ENCODE results near the gene CYP2A6.
"Not testable (repeated sequence)": the region's sequence is repeated elsewhere in the genome, so short reads cannot be mapped to it uniquely, and the experiment has no call there.

CYP2A6 gene, protein sequence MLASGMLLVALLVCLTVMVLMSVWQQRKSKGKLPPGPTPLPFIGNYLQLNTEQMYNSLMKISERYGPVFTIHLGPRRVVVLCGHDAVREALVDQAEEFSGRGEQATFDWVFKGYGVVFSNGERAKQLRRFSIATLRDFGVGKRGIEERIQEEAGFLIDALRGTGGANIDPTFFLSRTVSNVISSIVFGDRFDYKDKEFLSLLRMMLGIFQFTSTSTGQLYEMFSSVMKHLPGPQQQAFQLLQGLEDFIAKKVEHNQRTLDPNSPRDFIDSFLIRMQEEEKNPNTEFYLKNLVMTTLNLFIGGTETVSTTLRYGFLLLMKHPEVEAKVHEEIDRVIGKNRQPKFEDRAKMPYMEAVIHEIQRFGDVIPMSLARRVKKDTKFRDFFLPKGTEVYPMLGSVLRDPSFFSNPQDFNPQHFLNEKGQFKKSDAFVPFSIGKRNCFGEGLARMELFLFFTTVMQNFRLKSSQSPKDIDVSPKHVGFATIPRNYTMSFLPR

DNA sequence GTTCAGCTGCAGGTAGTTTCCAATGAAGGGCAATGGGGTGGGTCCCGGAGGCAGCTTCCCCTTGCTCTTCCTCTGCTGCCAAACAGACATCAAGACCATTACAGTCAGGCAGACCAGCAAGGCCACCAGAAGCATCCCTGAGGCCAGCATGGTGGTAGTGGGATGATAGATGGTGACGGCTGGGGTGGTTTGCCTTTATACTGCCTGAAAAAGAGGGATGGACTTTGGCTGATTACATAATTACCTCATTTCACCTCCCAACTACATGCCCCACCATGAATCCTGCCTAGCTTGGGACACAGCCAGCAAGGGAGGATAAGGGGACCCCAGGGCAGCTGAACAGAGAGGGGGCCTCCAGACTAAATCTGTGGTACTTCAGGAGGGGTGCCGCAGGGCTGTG lies at the start of gene CYP2A6:
Gene CYP2A6, minus strand, starts transcription at position 171 of the 400 bp plus-strand sequence. Its CDS starts 21 bp downstream, at position 150.
- not testable (repeated sequence) for DNase-seq

DNA sequence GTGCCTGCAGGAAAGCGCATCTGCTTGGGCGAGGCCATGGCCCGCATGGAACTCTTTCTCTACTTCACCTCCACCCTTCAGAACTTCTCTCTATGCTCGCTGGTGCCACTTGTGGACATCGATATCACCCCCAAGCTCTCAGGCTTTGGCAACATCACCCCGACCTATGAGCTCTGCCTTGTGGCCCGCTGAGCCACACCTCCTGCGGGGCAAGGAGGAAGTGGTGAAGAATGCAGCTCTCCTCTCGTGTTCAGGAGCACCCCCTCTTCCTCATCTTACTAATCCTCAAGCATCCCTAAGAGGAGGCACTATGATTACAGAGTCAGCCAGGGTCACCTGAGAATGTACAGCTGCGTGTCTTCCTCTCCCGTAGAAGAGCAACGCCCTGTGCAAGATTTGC lies 49.7 kb upstream of the CYP2A6 start:
- not testable (repeated sequence) for DNase-seq

GRCh38 chr19:40896843-40897789 lies 46.9 kb upstream of the CYP2A6 start:
- DNase-seq: not testable (repeated sequence)

DNA sequence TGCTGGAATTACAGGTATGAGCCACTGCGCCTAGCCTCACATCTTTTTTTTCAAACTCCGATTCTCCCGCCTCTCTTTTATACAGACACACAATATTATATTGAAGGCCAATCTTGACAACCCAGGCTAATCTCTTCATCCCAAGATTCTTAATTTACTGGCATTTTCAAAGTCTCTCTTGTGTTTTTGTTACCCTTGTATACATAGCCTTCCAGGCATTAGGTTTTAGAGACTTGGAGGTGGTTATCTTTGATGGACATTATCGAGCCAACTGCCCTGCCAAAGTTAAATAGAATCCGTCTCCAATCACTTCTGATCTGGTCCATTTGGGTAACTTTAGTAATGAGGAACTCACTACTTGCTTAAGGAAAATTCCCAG lies 46.2 kb upstream of the CYP2A6 start:
- no peak for DNase-seq

- no peak for DNase-seq
These were observed 42.9 kb upstream of the CYP2A6 start for GRCh38 chr19:40893112-40893511.

GRCh38 chr19:40889366-40889765 lies 39.1 kb upstream of the CYP2A6 start:
- DNase-seq: no peak

DNA sequence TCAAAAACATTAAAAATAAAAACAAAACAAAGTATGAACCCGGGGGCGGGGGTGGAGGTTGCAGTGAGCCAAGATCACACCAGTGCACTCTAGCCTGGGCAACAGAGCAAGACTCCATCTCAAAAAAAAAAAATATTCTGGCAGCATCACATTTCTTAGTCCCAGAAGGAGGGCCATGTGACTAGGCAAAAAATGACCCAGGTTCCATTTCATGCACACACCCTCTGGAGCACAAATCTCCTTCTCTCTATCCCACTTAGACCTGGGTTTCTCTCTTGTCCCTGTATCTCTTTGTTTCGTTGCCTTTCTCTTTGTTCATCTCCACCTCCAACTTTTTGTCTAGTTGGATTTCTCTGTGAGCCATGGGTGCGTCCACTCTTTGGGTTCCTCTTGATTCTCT lies 37.9 kb upstream of the CYP2A6 start:
- DNase-seq: no peak

GRCh38 chr19:40884187-40884931 lies 34.1 kb upstream of the CYP2A6 start:
- DNase-seq: not testable (repeated sequence)

- DNase-seq: not testable (repeated sequence)
These were observed 31.8 kb upstream of the CYP2A6 start, which contains the start of gene CYP2A7 for GRCh38 chr19:40882062-40882461. CYP2A7 (minus strand) TSS chr19:40882231; CDS start chr19:40882210, 21 bp downstream.

- DNase-seq: not testable (repeated sequence)
These were observed 29.1 kb upstream of the CYP2A6 start for GRCh38 chr19:40879349-40879748.

GRCh38 chr19:40875526-40875951 lies 25.3 kb upstream of the CYP2A6 start:
- DNase-seq: not testable (repeated sequence)

- not testable (repeated sequence) for DNase-seq
These were observed 24.6 kb upstream of the CYP2A6 start for GRCh38 chr19:40874874-40875273.

GRCh38 chr19:40873873-40874272 lies 23.6 kb upstream of the CYP2A6 start:
- not testable (repeated sequence) for DNase-seq

DNA sequence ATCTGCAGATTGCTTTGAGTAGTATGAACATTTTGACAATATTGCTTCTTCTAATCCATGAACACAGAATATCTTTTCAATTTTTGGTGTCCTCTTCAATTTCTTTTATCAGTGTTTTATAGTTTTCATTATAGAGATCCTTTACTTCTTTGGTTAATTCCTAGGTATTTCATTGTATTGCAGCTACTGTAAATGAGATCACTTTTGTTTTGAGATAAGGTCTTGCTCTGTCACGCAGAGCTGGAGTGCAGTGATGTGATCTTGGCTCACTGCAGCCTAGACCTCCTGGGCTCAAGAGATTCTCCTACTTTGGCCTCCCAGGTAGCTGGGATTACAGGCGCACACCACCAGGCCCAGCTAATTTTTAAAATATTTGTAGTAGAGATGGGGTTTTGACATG lies 22.0 kb upstream of the CYP2A6 start:
- no peak for DNase-seq

GRCh38 chr19:40867701-40868100 lies 17.5 kb upstream of the CYP2A6 start:
- no peak for DNase-seq

DNA sequence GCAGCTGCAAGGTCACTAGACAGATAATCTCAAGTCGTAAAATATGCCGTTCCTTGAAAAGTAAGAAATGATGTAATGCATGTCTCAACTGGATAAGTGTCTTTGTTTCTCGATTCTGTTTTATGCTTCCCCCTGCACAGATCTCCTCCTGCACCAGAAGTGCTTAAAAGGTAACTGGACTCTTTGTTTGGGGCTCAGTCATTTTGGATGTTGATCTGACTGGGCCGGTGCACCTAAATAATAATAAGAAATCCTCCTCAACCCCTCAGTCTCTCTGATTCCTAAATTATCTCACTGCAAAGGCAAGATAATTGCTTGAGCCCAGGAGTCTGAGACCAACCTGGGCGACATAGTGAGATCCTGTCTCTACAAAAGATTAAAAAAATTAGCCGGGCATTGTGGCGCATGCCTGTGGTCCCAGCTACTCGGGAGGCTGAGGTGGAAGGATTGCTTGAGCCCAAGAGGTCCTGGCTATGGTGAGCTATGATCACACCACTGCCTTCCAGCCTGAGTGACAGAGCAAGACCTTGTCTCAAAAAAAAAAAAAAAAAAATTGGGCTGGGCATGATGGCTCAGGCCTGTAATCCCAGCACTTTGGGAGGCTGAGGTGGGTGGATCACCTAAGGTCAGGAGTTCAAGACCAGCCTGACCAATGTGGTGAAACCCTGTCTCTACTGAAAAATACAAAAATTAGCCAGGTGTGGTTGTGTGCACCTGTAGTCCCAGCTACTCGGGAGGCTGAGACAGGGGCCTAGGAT lies 14.7 kb upstream of the CYP2A6 start:
- not testable (repeated sequence) for DNase-seq

DNA sequence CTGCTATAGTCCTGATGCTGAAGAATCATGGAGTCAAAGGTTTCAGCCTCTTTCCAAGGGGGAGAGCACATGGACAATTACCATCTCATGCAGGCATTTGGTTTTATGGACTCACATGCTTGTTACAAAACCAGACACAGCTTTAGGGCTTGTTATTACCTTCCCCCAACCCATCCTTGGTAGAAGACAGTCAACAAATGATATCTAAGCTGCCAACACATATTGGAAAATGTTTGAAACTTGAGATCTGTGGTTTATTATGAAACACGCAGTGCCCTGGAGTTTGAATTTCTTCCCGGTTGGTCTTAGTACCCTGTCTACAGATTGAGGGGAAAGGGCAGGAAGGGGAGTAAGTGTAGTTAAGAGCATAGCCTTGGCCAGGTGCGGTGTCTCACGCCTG lies 12.5 kb upstream of the CYP2A6 start:
- no peak for DNase-seq

- DNase-seq: no peak
These were observed 12.1 kb upstream of the CYP2A6 start for GRCh38 chr19:40862333-40862732.

GRCh38 chr19:40858109-40858508 lies 7.9 kb upstream of the CYP2A6 start:
- no peak for DNase-seq

DNA sequence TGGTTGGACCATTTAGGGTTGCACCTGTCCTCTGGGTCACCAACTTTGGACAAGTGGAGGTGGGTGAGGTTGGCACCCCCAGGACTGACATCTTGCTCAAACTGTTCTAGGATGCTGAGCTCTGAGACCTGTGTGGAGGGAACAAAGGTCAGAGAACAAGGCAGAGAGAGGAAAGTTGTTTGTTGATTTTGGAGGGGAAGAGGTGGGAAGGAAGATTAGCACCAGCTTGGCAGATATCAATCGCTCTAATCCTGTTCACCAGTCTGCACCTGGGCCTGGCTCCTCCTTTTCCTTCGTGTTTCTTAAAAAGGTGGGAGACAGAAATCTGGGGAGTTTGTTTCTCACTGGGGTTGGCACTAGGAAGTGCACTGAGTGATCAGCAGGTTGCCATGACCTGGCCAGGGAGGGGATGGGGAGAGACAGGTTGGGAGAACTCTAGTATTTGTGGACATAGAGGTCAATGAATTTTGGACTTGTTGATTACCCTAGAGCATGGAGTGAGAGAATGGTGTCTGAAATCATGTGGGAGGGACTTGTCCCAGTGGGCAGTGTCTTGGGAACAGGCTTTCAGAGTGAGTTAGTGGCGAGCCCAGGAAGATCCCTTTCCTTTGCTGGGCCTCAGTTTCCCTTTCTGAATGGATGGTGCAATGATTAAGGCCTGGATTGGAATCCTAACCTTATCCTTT lies 2.4 kb upstream of the CYP2A6 start:
- not testable (repeated sequence) for DNase-seq

DNA sequence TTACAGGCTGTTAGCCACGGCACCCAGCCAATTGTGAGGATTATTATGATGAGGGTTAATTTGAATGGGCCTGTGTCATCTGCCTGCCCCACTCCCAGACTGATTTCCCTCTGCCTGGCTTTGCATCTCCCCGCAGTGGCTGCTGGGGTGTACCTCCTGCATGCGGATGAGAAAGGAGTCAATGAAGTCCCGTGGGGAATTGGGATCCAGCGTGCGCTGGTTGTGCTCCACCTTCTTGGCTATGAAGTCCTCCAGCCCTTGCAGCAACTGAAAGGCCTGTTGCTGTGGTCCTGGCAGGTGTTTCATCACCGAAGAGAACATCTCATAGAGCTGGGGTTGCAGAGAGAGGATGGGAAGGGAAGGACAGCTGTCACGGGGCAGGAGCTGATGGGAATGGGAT lies 3.5 kb downstream of the CYP2A6 start:
- DNase-seq: not testable (repeated sequence)

Measured in NCI-H1417 treated with DMSO at 0.1 percent for 48 hours (cell line).